Adrenal gland (tissue), 5 donors: ENCODE data around the gene C16orf89.

ENCODE experiments used
- POLR2A ChIP-seq, 2 donors: fragments of 450-650 bp; IDR thresholded peaks; one replicate each; pipeline ENCODE4 v1.6.1; 2017; ENCODE audit warnings: antibody characterized with exemption in 2 of 2, mild to moderate bottlenecking in 2 of 2, moderate library complexity in 1 of 2
- TF ChIP-seq, protein P1 (sequence below), 6 experiments: fragments of 450-650 bp in 4 of 6; fragments of 200-600 bp in 2 of 6; sonication (generic) in 1 of 6; IDR thresholded peaks; 1 replicate in 5 of 6; 2 replicates in 1 of 6; pipeline versions ENCODE4 v1.5.1 to v1.8.0; 2016 to 2021; ENCODE audit warnings: antibody characterized with exemption in 6 of 6, mild to moderate bottlenecking in 2 of 6, moderate library complexity in 1 of 6
- donor health status: DM: no; HTN: no; CAD: no.

GRCh38 chr16:5064915-5065314 lies 841 bp downstream of the C16orf89 start:
- TF ChIP-seq, protein P1, sequence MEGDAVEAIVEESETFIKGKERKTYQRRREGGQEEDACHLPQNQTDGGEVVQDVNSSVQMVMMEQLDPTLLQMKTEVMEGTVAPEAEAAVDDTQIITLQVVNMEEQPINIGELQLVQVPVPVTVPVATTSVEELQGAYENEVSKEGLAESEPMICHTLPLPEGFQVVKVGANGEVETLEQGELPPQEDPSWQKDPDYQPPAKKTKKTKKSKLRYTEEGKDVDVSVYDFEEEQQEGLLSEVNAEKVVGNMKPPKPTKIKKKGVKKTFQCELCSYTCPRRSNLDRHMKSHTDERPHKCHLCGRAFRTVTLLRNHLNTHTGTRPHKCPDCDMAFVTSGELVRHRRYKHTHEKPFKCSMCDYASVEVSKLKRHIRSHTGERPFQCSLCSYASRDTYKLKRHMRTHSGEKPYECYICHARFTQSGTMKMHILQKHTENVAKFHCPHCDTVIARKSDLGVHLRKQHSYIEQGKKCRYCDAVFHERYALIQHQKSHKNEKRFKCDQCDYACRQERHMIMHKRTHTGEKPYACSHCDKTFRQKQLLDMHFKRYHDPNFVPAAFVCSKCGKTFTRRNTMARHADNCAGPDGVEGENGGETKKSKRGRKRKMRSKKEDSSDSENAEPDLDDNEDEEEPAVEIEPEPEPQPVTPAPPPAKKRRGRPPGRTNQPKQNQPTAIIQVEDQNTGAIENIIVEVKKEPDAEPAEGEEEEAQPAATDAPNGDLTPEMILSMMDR (IDR thresholded peaks at IDR 0.05), result no peak
- no peak for TF ChIP-seq POLR2A (IDR thresholded peaks at IDR 0.05)
